Middle frontal gyrus (tissue), 1 donor: ENCODE data around the gene MOV10.

Experiments
- DNase-seq: peaks from one replicate; pipeline ENCODE4 v3.0.0-alpha.2; 2015; ENCODE audit warnings: low spot score; ENCODE audit errors: extremely low spot score

The MOV10 gene

GRCh38 chr1:112729909-112730308, 55.5 kb downstream of the MOV10 start:
- DNase-seq, result no peak

DNA sequence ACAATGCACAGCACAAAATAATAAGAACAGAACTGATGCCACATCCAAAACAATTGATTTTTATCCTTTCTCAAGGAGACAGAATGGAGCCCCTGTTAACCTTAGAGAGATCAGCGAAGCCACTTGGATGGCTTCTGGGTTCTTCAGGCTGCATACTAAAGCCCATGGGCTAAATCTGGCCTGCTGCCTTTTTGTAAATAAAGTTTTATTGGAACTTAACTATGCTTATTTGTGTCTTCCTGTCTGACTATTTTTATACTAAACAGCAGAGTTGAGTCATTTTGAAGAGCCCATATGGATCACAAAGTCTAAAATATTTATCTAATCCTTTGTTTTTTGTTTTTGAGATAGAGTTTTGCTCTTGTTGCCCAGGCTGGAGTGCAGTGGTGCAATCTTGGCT, 57.0 kb downstream of the MOV10 start:
- no peak for DNase-seq

- no peak for DNase-seq
Measured at GRCh38 chr1:112735752-112736151, 61.3 kb downstream of the MOV10 start.

- DNase-seq, result no peak
Measured at GRCh38 chr1:112737573-112737972, 63.1 kb downstream of the MOV10 start.

DNA sequence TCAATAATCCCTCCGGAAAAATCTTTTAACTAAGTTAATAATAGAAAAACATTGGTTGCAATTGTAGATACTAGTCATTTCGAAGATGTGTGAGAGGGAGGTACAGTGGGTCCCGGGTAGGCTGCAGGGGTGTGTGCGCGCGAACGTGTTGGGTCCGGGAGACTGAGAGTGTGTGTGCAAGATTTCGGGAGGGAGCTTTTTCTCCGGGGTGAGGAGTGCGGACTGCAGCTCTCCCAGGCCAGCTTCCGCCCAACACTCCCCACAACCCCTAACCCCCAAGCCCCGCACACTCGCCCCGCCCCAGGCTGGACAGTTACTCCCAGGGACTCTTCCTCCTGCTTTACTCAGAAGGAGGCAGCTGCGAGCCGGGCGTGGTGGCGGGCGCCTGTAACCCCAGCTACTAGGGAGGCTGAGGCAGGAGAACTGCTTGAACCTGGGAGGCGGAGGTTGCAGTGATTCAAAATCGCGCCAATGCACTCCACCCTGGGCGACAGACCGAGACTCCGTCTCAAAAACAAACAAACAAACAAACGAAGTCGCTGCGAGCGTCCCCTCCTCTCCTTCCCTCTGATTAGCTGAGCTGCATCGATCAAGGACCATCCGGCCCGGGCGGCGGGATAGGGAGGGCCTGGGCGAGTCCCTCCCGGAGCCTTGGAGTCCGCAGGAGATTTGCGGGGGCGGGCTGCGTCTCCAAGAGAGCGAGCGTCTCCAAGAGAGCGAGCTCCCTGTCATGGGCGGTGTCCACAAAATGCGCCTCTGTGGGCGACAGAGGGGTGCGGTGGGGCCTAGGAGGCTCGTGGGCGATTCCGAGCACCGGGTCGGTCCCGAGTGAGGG, 68.9 kb downstream of the MOV10 start:
- no peak for DNase-seq

DNA sequence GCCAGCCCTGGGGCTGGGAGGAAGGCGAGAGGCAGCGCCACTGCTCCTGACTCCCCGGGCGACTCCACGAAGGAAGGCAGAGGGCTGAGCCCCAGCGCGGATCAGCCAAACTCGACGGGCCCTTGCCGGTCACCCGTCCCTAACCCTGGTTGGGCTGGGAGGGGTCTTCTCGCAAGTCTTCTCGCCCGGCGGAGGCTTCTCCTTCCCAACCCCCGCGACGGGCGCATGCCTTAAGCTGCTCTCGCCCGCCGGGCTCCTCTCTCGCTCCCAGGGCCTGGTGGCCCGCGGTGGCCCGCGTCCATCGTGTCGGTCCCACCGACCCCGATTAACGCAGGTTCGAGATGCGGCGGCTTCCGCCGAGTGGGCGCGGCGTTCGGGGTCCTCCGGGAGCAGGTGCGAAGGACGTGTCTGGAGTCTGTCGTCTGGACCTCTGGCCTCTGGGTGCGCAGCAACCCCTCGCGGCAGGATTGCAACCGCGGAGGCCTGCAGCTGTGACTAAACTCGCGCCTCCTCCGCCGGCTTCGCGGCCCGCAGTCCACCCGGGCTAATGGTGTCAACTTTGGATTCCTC, 69.6 kb downstream of the MOV10 start:
- no peak for DNase-seq

DNA sequence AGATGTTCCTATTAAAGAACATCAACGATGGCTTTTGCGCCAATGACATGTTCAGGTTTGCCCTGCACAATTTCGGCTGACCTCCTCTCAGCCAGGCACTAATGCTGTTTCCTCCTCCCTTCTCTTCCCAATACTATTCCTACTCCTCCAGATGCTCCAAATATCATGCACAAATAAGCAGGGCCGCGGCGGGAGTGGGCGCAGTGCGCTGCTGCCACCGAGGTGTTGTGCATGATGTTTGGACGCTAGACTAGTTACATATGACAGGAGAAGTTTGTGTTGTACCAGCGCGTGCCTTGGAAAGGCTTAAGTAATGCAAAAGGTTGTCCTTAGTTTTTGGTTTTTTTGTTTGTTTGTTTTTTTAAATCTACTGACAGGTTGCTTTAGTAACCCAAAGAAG, 73.9 kb downstream of the MOV10 start:
- no peak for DNase-seq
